Smooth muscle cell (in vitro differentiated cells): ENCODE results near the gene TLR2. TPM values are rescaled to one million over a fixed set of nuclear protein-coding genes. Genes with fewer than 3 reads are reported as not detected.
A peak's percentile ranks its signal among the peaks of the same experiment; 100 is the strongest.

Experiments
- DNase-seq: peaks from one replicate; lab custom pipeline; 2025; ENCODE audit not compliant: unreplicated experiment; lab: John Stamatoyannopoulos, UW
- H2AFZ ChIP-seq: fragments of 200-600 bp; sonication (generic); 2 replicates; pipeline ENCODE4 v1.6.0; 2016; ENCODE audit warnings: antibody characterized with exemption, low read depth, mild to moderate bottlenecking
- H3F3A ChIP-seq: fragments of 200-600 bp; sonication (generic); 2 replicates; pipeline ENCODE4 v1.6.0; 2017; ENCODE audit warnings: antibody characterized with exemption, low read depth
- H3K27ac ChIP-seq: fragments of 200-600 bp; sonication (generic); 2 replicates; pipeline ENCODE4 v1.5.1; 2016; ENCODE audit warnings: low read depth, mild to moderate bottlenecking
- H3K27me3 ChIP-seq: fragments of 200-600 bp; sonication (generic); 2 replicates; pipeline ENCODE4 v1.6.1; 2016; ENCODE audit warnings: low read depth, mild to moderate bottlenecking
- H3K36me3 ChIP-seq: fragments of 200-600 bp; sonication (generic); 2 replicates; pipeline ENCODE4 v1.5.1; 2016; ENCODE audit warnings: low read depth
- H3K4me1 ChIP-seq: fragments of 200-600 bp; sonication (generic); 2 replicates; pipeline ENCODE4 v1.5.1; 2016; ENCODE audit warnings: low read depth
- H3K4me2 ChIP-seq: fragments of 200-600 bp; sonication (generic); 2 replicates; pipeline ENCODE4 v1.6.0; 2016; ENCODE audit warnings: mild to moderate bottlenecking
- H3K4me3 ChIP-seq: fragments of 200-600 bp; sonication (generic); 2 replicates; pipeline ENCODE4 v1.5.1; 2016; ENCODE audit warnings: mild to moderate bottlenecking
- H3K79me2 ChIP-seq: fragments of 200-600 bp; sonication (generic); 2 replicates; pipeline ENCODE4 v1.6.0; 2016; ENCODE audit warnings: low read depth, mild to moderate bottlenecking
- H3K9ac ChIP-seq: fragments of 200-600 bp; sonication (generic); 2 replicates; pipeline ENCODE4 v1.6.0; 2016; ENCODE audit warnings: low read depth
- H3K9me3 ChIP-seq: fragments of 200-600 bp; sonication (generic); replicated peaks from 2 replicates; pipeline ENCODE4 v1.5.1; 2016; ENCODE audit warnings: low read depth
- H4K20me1 ChIP-seq: fragments of 200-600 bp; sonication (generic); 2 replicates; pipeline ENCODE4 v1.6.0; 2016; ENCODE audit warnings: low read depth
- CTCF ChIP-seq: fragments of 200-600 bp; sonication (generic); IDR thresholded peaks from 2 replicates; pipeline ENCODE4 v1.5.1; 2017; ENCODE audit warnings: borderline replicate concordance, mild to moderate bottlenecking, antibody characterized with exemption; ENCODE audit not compliant: insufficient read depth, poor library complexity, severe bottlenecking
- whole genome bisulfite sequencing: methylation state at CpG from one replicate; pipeline ENCODE4 v1.1.7; 2016; ENCODE audit warnings: low lambda C conversion rate; 5-methylcytosine and 5-hydroxymethylcytosine counted together
- polyA plus RNA-seq: library from polyadenylated mRNA; unstranded; fragments of >200 nt; fragmentation: Nextera tagmentation; extraction: Ambion mirVana; gene quantifications from 2 replicates; pipeline ENCODE4 v1.2.1, GENCODE V29; 2016
- total RNA-seq: library from RNA; depleted of rRNA; stranded (reverse); fragments of >200 nt; gene quantifications from 2 replicates; pipeline ENCODE4 v1.2.3, GENCODE V29; 2014

TLR2 gene
- total and polyA plus RNA-seq, 2 experiments from 2014 or later = not detected

GRCh38 chr4:153741541-153741940 is 57.5 kb downstream of the TLR2 start:
- Histone ChIP-seq H2AFZ (no peak overlapping the region), H3K27me3 (no peaks in the 10 kb centered on the region), H3K4me1 (no peaks in the 10 kb centered on the region), H3K36me3 (no peaks in the 10 kb centered on the region), H4K20me1 (no peaks in the 10 kb centered on the region), H3K4me2 (no peak overlapping the region), H3K9me3 (no peaks in the 10 kb centered on the region), H3K9ac (no peak overlapping the region), H3K79me2 (no peaks in the 10 kb centered on the region), H3K4me3 (no peak overlapping the region), H3F3A (no peaks in the 10 kb centered on the region), H3K27ac (no peak overlapping the region)
- 90% methylated on average over 2 of the region's 2 CpGs for WGBS
- no peak for TF ChIP-seq CTCF
- DNase-seq = no peak

GRCh38 chr4:153745651-153746050 is 61.6 kb downstream of the TLR2 start:
- H3K4me2 ChIP-seq = no peak overlapping the region
- no peak overlapping the region for H3K9ac ChIP-seq
- no peak overlapping the region for H2AFZ ChIP-seq
- TF ChIP-seq CTCF = no peak
- H3F3A ChIP-seq = no peaks in the 10 kb centered on the region
- H3K4me1 ChIP-seq = no peaks in the 10 kb centered on the region
- H4K20me1 ChIP-seq = no peaks in the 10 kb centered on the region
- no peaks in the 10 kb centered on the region for H3K27me3 ChIP-seq
- no peak for DNase-seq
- H3K9me3 ChIP-seq = no peaks in the 10 kb centered on the region
- H3K36me3 ChIP-seq = no peaks in the 10 kb centered on the region
- H3K79me2 ChIP-seq = no peaks in the 10 kb centered on the region
- no peak overlapping the region for H3K4me3 ChIP-seq
- H3K27ac ChIP-seq = no peak overlapping the region

- no peak overlapping the region for H2AFZ ChIP-seq
- no peaks in the 10 kb centered on the region for H3F3A ChIP-seq
- H3K9ac ChIP-seq = no peak overlapping the region
- H3K4me2 ChIP-seq = no peak overlapping the region
- H3K27me3 ChIP-seq = no peaks in the 10 kb centered on the region
- no peaks in the 10 kb centered on the region for H3K36me3 ChIP-seq
- H3K79me2 ChIP-seq = no peaks in the 10 kb centered on the region
- no peaks in the 10 kb centered on the region for H3K9me3 ChIP-seq
- 92% methylated on average over 4 of the region's 4 CpGs for WGBS
- DNase-seq = no peak
- TF ChIP-seq CTCF = no peak
- H4K20me1 ChIP-seq = no peaks in the 10 kb centered on the region
- H3K4me3 ChIP-seq = no peak overlapping the region
- H3K27ac ChIP-seq = no peak overlapping the region
- H3K4me1 ChIP-seq = no peaks in the 10 kb centered on the region
Observed at GRCh38 chr4:153747406-153747955, 63.4 kb downstream of the TLR2 start.

GRCh38 chr4:153748378-153748777 is 64.3 kb downstream of the TLR2 start:
- no peaks in the 10 kb centered on the region for H3K27me3 ChIP-seq
- H3F3A ChIP-seq = no peaks in the 10 kb centered on the region
- no peak overlapping the region for H2AFZ ChIP-seq
- 2% methylated on average over 6 of the region's 6 CpGs for WGBS
- H3K9me3 ChIP-seq = no peaks in the 10 kb centered on the region
- no peak overlapping the region for H3K9ac ChIP-seq
- H3K36me3 ChIP-seq = no peaks in the 10 kb centered on the region
- H3K79me2 ChIP-seq = no peaks in the 10 kb centered on the region
- H3K4me3 ChIP-seq = no peak overlapping the region
- H3K4me2 ChIP-seq = peak overlapping the region; percentile 41
- peak overlapping the region; percentile 25 for H3K27ac ChIP-seq
- no peaks in the 10 kb centered on the region for H4K20me1 ChIP-seq
- H3K4me1 ChIP-seq = no peaks in the 10 kb centered on the region
- DNase-seq = peak; percentile 8
- TF ChIP-seq CTCF = no peak
